Measurements from ENCODE around the gene FMO1. TPM values are rescaled to one million over a fixed set of nuclear protein-coding genes. Genes with fewer than 3 reads are reported as not detected.
"Not testable (repeated sequence)": the region's sequence is repeated elsewhere in the genome, so short reads cannot be mapped to it uniquely, and the experiment has no call there.

FMO1 gene
- total RNA-seq, 1 donor from 2014 or later: 0.67 TPM

DNA sequence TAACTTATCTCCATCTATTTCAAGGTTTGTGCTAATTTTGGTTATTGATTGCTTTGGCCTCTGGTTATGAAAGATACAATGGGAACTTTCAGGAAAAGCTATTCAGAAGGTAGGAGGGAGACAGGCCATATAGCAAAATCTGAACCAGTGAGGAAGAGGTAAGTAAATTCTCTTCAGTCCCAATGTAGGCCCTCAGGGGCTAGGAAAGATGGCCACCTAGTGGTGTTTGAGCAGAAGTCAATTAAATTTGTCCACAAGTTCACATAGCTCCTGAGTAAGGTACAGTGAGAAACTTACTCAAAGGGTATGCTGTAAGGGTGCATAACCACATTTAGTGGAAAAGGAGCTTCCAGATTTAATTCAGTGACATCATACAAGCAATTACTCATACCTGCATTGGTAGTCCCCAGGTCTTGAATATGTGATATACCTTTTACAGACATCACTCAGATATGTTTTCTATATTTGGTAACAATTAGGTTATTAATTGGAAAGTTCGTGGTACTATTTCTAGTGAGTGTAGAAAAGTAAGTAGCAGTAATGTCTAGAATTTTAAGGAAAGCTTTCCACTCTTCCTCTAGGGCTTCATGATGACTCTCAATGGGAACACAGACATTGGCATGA, 21.4 kb upstream of the FMO1 start:
- Mint-ChIP-seq H3K4me1 (ENCODE audit: low read depth) (peaks cover 16% of the 10 kb centered on the region), H3K9me3 (ENCODE audit: low read depth) (peaks cover 3% of the 10 kb centered on the region), H3K27me3 (no peaks in the 10 kb centered on the region), H3K4me3 (ENCODE audit: low read depth) (no peak overlapping the region), H3K27ac (no peak overlapping the region), H3K36me3 (ENCODE audit: insufficient read depth) (no peaks in the 10 kb centered on the region)
- no peak for DNase-seq (ENCODE audit: low spot score, unreplicated experiment)
- TF ChIP-seq CTCF (IDR thresholded peaks at IDR 0.05; ENCODE audit: unreplicated experiment): peak; percentile 89

- H3K27ac Mint-ChIP-seq: no peak overlapping the region
- no peaks in the 10 kb centered on the region for H3K27me3 Mint-ChIP-seq
- no peaks in the 10 kb centered on the region for H3K4me1 Mint-ChIP-seq (ENCODE audit: low read depth)
- no peak for DNase-seq (ENCODE audit: low spot score, unreplicated experiment)
- H3K9me3 Mint-ChIP-seq (ENCODE audit: low read depth): peaks cover 8% of the 10 kb centered on the region
- TF ChIP-seq CTCF (IDR thresholded peaks at IDR 0.05; ENCODE audit: unreplicated experiment): no peak
- H3K4me3 Mint-ChIP-seq (ENCODE audit: low read depth): no peak overlapping the region
- H3K36me3 Mint-ChIP-seq (ENCODE audit: insufficient read depth): no peaks in the 10 kb centered on the region
Observed at GRCh38 chr1:171231326-171231725, 17.0 kb upstream of the FMO1 start.

DNA sequence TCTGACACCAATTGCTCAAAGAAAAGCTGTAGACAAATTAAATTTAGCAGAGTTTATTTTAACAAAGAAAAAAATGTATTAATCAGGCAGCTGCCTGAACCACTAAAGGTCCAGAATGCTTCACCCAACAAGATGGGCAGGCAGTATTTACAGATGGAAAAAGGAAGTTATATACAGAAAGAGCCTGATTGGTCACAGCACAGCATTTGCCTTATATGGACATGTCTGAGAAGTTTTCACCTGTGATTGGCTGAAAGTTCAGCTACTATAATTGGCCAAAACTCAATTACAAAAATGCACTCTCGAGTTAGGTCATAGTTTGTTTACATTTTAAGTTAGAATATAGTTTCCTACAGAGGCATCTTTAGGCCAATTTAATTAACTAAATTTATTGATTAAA, 15.1 kb upstream of the FMO1 start:
- H3K27ac Mint-ChIP-seq: no peak overlapping the region
- no peak for TF ChIP-seq CTCF (IDR thresholded peaks at IDR 0.05; ENCODE audit: unreplicated experiment)
- H3K4me3 Mint-ChIP-seq (ENCODE audit: low read depth): no peak overlapping the region
- DNase-seq (ENCODE audit: low spot score, unreplicated experiment): no peak
- H3K27me3 Mint-ChIP-seq: no peaks in the 10 kb centered on the region
- no peaks in the 10 kb centered on the region for H3K36me3 Mint-ChIP-seq (ENCODE audit: insufficient read depth)
- H3K4me1 Mint-ChIP-seq (ENCODE audit: low read depth): no peaks in the 10 kb centered on the region
- H3K9me3 Mint-ChIP-seq (ENCODE audit: low read depth): peaks cover 8% of the 10 kb centered on the region

DNA sequence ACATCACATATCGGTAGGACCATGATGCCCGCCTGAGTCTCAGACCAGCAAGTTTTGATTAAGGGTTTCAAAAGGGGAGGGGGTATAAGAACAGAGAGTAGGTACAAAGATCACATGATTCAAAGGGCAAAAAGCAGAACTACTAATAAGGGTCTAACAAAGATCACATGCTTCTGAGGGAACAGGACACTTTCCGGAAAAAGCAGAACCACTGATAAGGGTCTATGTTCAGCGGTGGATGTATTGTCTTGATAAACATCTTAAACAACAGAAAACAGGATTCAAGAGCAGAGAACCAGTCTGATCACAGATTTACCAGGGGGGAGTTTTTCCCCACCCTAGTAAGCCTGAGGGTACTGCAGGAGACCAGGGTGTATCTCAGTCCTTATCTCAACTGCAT, 12.1 kb upstream of the FMO1 start:
- H3K4me3 Mint-ChIP-seq (ENCODE audit: low read depth); H3K27me3 Mint-ChIP-seq; H3K36me3 Mint-ChIP-seq (ENCODE audit: insufficient read depth); H3K4me1 Mint-ChIP-seq (ENCODE audit: low read depth); DNase-seq (ENCODE audit: low spot score, unreplicated experiment): not testable (repeated sequence)
- Mint-ChIP-seq H3K9me3 (ENCODE audit: low read depth) (peaks cover 29% of the 10 kb centered on the region), H3K27ac (peak overlapping the region; percentile 47)

DNA sequence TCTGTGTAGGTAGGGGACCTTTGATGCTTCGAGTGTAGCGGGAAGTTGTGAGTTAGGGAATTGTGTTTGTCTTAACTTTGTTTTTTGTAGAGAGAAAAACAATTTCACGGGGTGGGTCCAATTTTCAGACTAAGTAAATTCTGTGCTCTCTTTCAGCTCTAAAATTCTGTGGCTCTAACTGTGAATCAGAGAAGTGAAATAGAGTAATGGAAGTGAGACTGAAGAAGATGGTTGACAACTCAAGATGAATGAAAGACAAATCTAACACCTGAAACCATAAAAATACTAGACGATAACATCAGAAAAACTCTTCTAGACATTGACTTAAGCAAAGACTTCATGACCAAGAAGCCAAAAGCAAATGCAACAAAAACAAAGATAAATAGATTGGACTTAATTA, 4.4 kb upstream of the FMO1 start:
- Mint-ChIP-seq H3K36me3 (ENCODE audit: insufficient read depth) (no peaks in the 10 kb centered on the region), H3K27me3 (peaks cover 26% of the 10 kb centered on the region), H3K9me3 (ENCODE audit: low read depth) (peaks cover 29% of the 10 kb centered on the region), H3K4me1 (ENCODE audit: low read depth) (peaks cover 6% of the 10 kb centered on the region), H3K4me3 (ENCODE audit: low read depth) (no peak overlapping the region), H3K27ac (no peak overlapping the region)
- DNase-seq (ENCODE audit: low spot score, unreplicated experiment): no peak
- TF ChIP-seq CTCF (IDR thresholded peaks at IDR 0.05; ENCODE audit: unreplicated experiment): no peak

DNA sequence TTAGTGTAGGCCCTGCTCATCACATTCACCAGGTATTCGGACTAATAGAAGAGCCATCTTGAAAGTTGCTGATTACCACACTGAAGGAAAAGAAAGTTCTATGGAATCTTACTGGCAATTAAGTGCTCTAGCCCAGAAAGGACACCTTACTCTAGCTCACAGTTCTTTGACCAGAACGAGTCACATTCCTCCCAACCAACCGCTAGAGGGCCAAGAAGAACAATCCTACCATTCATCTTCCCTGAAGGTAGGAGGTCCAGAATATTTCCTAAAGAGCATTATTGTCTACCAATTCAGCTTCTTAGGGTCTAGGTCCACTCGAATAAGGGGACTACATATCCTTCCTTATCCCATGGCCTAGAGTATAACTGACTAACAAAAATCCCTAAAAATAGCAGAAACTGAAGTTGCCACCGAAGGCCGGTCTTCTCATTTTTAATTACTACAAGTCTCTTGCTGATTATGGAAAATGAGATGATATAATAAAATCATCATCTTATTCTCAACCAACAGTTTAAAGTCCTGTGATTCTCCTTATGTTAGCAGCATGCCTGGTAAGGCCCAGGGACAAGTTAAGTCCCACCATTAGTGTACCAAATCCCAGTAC, 2.7 kb upstream of the FMO1 start:
- H3K9me3 Mint-ChIP-seq (ENCODE audit: low read depth): peaks cover 14% of the 10 kb centered on the region
- H3K27ac Mint-ChIP-seq: no peak overlapping the region
- peak; percentile 79 for TF ChIP-seq CTCF (IDR thresholded peaks at IDR 0.05; ENCODE audit: unreplicated experiment)
- no peaks in the 10 kb centered on the region for H3K36me3 Mint-ChIP-seq (ENCODE audit: insufficient read depth)
- no peak overlapping the region for H3K4me3 Mint-ChIP-seq (ENCODE audit: low read depth)
- H3K27me3 Mint-ChIP-seq: peaks cover 34% of the 10 kb centered on the region
- H3K4me1 Mint-ChIP-seq (ENCODE audit: low read depth): peaks cover 13% of the 10 kb centered on the region
- no peak for DNase-seq (ENCODE audit: low spot score, unreplicated experiment)

Measured in progenitor cell of endocrine pancreas (in vitro differentiated cells).